CD14-positive monocyte (primary cell): Measurements from ENCODE around the gene CMTM1. TPM values are rescaled to one million over a fixed set of nuclear protein-coding genes. Genes with fewer than 3 reads are reported as not detected.

Experiments used
- DNase-seq, 3 donors: peaks; one replicate each; pipeline ENCODE4 v3.0.0-alpha.2; 2011 to 2022
- H2AFZ ChIP-seq: 2 replicates; pipeline ENCODE4 v1.6.0; 2012; ENCODE audit warnings: mild to moderate bottlenecking, low read depth, low read length, inconsistent platforms; ENCODE audit not compliant: insufficient read depth, poor library complexity, severe bottlenecking
- H3K27ac ChIP-seq, 2 donors: 1 replicate in 1 of 2; 2 replicates in 1 of 2; pipeline ENCODE4 v1.5.1; 2012 to 2013; ENCODE audit warnings: low read length in 2 of 2, control low read depth in 1 of 2, inconsistent platforms in 1 of 2, low read depth in 1 of 2, mild to moderate bottlenecking in 1 of 2
- H3K27me3 ChIP-seq, 2 donors: one replicate each; pipeline versions ENCODE4 v1.6.0 to v1.6.1; 2011 to 2013; ENCODE audit warnings: low read length in 2 of 2; ENCODE audit not compliant: control insufficient read depth in 2 of 2, insufficient read depth in 2 of 2
- H3K36me3 ChIP-seq, 2 donors: replicated peaks in 1 of 2; 1 replicate in 1 of 2; 2 replicates in 1 of 2; pipeline versions ENCODE4 v1.5.1 to v1.6.1; 2012 to 2013; ENCODE audit warnings: low read length in 2 of 2, control low read depth in 1 of 2, inconsistent platforms in 1 of 2, mild to moderate bottlenecking in 1 of 2; ENCODE audit not compliant: insufficient read depth in 2 of 2, control insufficient read depth in 1 of 2
- H3K4me1 ChIP-seq, 2 donors: 1 replicate in 1 of 2; 2 replicates in 1 of 2; pipeline versions ENCODE4 v1.5.1 to v1.6.1; 2012 to 2013; ENCODE audit warnings: low read length in 2 of 2, control low read depth in 1 of 2, inconsistent platforms in 1 of 2, mild to moderate bottlenecking in 1 of 2, moderate library complexity in 1 of 2; ENCODE audit not compliant: insufficient read depth in 2 of 2, control insufficient read depth in 1 of 2
- H3K4me2 ChIP-seq: replicated peaks from 2 replicates; pipeline ENCODE3; 2012; ENCODE audit warnings: low read length, moderate library complexity, mild to moderate bottlenecking; ENCODE audit not compliant: poor library complexity, severe bottlenecking; ENCODE audit errors: extremely low read depth
- H3K4me3 ChIP-seq, 3 experiments: fragments of 200-600 bp in 1 of 3; sonication (generic) in 1 of 3; replicated peaks in 1 of 3; 1 replicate in 2 of 3; 2 replicates in 1 of 3; pipeline ENCODE4 v1.5.1; 2011 to 2013; ENCODE audit warnings: low read length in 3 of 3, mild to moderate bottlenecking in 3 of 3, control low read depth in 2 of 3, low read depth in 2 of 3, inconsistent platforms in 1 of 3, moderate library complexity in 1 of 3
- H3K79me2 ChIP-seq: 2 replicates; pipeline ENCODE4 v1.6.0; 2012; ENCODE audit warnings: mild to moderate bottlenecking, control low read depth, inconsistent platforms, low read length, moderate library complexity; ENCODE audit not compliant: insufficient read depth
- H3K9ac ChIP-seq: 2 replicates; pipeline ENCODE4 v1.6.0; 2017; ENCODE audit warnings: low read length, mild to moderate bottlenecking; ENCODE audit not compliant: insufficient read depth, poor library complexity, severe bottlenecking
- H3K9me3 ChIP-seq, 2 donors: replicated peaks in 1 of 2; 1 replicate in 1 of 2; 2 replicates in 1 of 2; pipeline versions ENCODE4 v1.5.1 to v1.6.1; 2012 to 2013; ENCODE audit warnings: low read length in 2 of 2, control low read depth in 1 of 2; ENCODE audit not compliant: control insufficient read depth in 1 of 2, insufficient read depth in 1 of 2
- H4K20me1 ChIP-seq: 2 replicates; pipeline ENCODE4 v1.6.0; 2012; ENCODE audit warnings: mild to moderate bottlenecking, low read length, control low read depth, moderate library complexity; ENCODE audit not compliant: insufficient read depth
- H3K27ac Mint-ChIP-seq, 7 donors: one replicate each; pipeline ENCODE4 v1.8.0; 2020; ENCODE audit warnings: mild to moderate bottlenecking in 7 of 7, mixed read lengths in 7 of 7, moderate library complexity in 6 of 7, inconsistent platforms in 2 of 7
- H3K27me3 Mint-ChIP-seq, 3 donors: one replicate each; pipeline ENCODE4 v1.8.0; 2021 to 2022; ENCODE audit warnings: low read depth in 3 of 3, mild to moderate bottlenecking in 3 of 3, mixed read lengths in 3 of 3, moderate library complexity in 3 of 3, inconsistent platforms in 1 of 3
- H3K36me3 Mint-ChIP-seq, 2 donors: one replicate each; pipeline ENCODE4 v1.8.0; 2020; ENCODE audit warnings: mixed read lengths in 2 of 2, inconsistent platforms in 1 of 2, mild to moderate bottlenecking in 1 of 2
- H3K4me1 Mint-ChIP-seq: one replicate; pipeline ENCODE4 v1.8.0; 2020; ENCODE audit warnings: mild to moderate bottlenecking, mixed read lengths
- H3K4me3 Mint-ChIP-seq, 2 donors: one replicate each; pipeline ENCODE4 v1.8.0; 2020; ENCODE audit warnings: mild to moderate bottlenecking in 2 of 2, mixed read lengths in 2 of 2, moderate library complexity in 1 of 2
- H3K9me3 Mint-ChIP-seq, 7 donors: one replicate each; pipeline ENCODE4 v1.8.0; 2020 to 2022; ENCODE audit warnings: mixed read lengths in 7 of 7, mild to moderate bottlenecking in 6 of 7, moderate library complexity in 6 of 7, inconsistent platforms in 2 of 7
- WGBS: methylation state at CpG from one replicate; pipeline ENCODE4 v1.1.5; 2013; ENCODE audit warnings: missing lambda C conversion rate; ENCODE audit not compliant: insufficient coverage; 5-methylcytosine and 5-hydroxymethylcytosine counted together
- intact Hi-C, 2 donors: fragments of 100-400 bp; cut with micrococcal nuclease; formaldehyde crosslinking; loops; one replicate each; pipeline versions ENCODE4 v1.15.0 to v1.15.1; 2023
- polyA plus RNA-seq, 3 donors: library from polyadenylated mRNA; depleted of rRNA in 1 of 3; unstranded in 2 of 3; stranded (reverse) in 1 of 3; fragments of 300-500 nt in 2 of 3; fragments of >200 nt in 1 of 3; fragmentation: Illumina TruSeq in 2 of 3; gene quantifications; 1 replicate in 2 of 3; 2 replicates in 1 of 3; pipeline ENCODE4 v1.2.3, GENCODE V29; 2012 to 2021
- TF ChIP-seq, protein P1 (sequence below): fragments of 200-600 bp; IDR thresholded peaks from one replicate; pipeline ENCODE4 v1.8.0; 2022; ENCODE audit warnings: antibody characterized with exemption, mild to moderate bottlenecking

CMTM1 gene
- polyA plus RNA-seq, 3 donors = 1.6 to 3.3 (median 2.5) TPM

DNA sequence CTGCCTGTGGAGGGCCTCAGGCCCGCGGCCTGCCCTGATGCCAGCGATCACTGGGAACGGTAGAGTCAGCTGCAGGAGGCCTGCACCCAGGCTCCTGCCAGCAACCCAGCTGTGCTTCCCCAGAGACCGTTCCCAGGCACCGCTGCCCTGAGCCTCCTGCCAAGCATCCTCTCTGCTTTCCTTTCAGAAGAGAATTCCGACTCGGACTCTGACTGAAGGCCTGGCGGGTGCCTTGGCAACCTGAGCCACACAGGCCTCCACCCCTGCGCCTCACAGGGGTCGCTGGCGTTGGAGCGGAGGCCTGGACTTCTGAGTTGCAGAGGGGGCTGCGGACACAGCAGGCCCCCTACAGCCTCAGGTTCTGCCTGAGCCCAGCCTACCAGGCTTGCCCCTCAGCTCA lies 46.2 kb downstream of the CMTM1 start:
- peaks cover 67 to 89% of the 10 kb centered on the region in 2 donors for H3K36me3 ChIP-seq
- TF ChIP-seq, protein P1, sequence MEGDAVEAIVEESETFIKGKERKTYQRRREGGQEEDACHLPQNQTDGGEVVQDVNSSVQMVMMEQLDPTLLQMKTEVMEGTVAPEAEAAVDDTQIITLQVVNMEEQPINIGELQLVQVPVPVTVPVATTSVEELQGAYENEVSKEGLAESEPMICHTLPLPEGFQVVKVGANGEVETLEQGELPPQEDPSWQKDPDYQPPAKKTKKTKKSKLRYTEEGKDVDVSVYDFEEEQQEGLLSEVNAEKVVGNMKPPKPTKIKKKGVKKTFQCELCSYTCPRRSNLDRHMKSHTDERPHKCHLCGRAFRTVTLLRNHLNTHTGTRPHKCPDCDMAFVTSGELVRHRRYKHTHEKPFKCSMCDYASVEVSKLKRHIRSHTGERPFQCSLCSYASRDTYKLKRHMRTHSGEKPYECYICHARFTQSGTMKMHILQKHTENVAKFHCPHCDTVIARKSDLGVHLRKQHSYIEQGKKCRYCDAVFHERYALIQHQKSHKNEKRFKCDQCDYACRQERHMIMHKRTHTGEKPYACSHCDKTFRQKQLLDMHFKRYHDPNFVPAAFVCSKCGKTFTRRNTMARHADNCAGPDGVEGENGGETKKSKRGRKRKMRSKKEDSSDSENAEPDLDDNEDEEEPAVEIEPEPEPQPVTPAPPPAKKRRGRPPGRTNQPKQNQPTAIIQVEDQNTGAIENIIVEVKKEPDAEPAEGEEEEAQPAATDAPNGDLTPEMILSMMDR = no peak
- 93% methylated on average over 14 of the region's 14 CpGs for WGBS
- H3K4me2 ChIP-seq = no peak overlapping the region
- H2AFZ ChIP-seq = no peak overlapping the region
- H3K27me3 ChIP-seq = no peaks in the 10 kb centered on the region
- H3K4me1 ChIP-seq = peaks cover 24 to 28% of the 10 kb centered on the region in 2 donors
- no peak overlapping the region for H3K4me3 Mint-ChIP-seq
- no peaks in the 10 kb centered on the region for H3K9me3 Mint-ChIP-seq
- no peak overlapping the region for H3K4me3 ChIP-seq
- peaks cover 28% of the 10 kb centered on the region for H3K79me2 ChIP-seq
- H3K9ac ChIP-seq = no peak overlapping the region
- peaks cover 91% of the 10 kb centered on the region for H4K20me1 ChIP-seq
- no peak overlapping the region for H3K27ac ChIP-seq
- DNase-seq = no peak
- no peak overlapping the region for H3K27ac Mint-ChIP-seq
- peaks cover 0 to 3% (median 1%) of the 10 kb centered on the region in 3 donors for H3K27me3 Mint-ChIP-seq
- no peaks in the 10 kb centered on the region for H3K9me3 ChIP-seq
- peaks cover 66 to 83% of the 10 kb centered on the region in 2 donors for H3K36me3 Mint-ChIP-seq
- H3K4me1 Mint-ChIP-seq = peaks cover 34% of the 10 kb centered on the region
- intact Hi-C loops = no loop called here

DNA sequence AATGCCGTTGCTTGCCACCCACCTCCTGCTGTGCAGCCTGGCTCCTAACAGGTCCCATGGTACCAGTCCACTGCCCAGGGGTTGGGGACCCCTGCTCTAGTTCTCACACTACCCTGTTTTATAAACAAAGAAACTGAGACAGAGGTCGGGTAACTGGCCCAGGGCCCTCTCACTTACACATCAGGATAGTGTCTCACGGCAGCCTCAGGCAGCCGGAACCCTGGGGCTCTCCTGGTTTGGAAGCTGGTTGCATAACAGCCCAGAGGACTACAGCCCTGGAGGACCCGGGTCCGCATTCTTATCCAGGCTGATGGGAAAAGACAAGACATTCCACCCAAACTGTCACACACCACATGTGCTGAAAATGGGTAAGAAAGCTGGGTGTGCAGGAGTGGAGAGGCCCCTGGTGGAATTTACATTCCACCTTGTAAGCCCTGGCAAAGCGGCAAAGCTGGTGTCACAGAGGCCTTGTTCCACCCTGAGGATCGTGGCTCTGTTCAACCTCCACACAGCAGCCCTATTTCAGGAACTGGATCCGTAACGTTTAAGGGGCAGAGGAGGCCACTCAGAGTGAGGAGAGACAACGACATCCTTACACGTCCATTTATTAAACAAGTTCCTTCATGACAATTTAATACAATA lies 48.0 kb downstream of the CMTM1 start:
- Histone ChIP-seq H3K4me1 (peaks cover 9 to 10% of the 10 kb centered on the region in 2 donors), H3K9ac (peak overlapping the region; percentile 0), H3K4me2 (no peak overlapping the region), H3K27ac (no peak overlapping the region), H3K36me3 (peaks cover 60 to 90% of the 10 kb centered on the region in 2 donors), H3K4me3 (no peak overlapping the region), H3K79me2 (peaks cover 15% of the 10 kb centered on the region), H4K20me1 (peaks cover 72% of the 10 kb centered on the region), H2AFZ (no peak overlapping the region), H3K9me3 (no peaks in the 10 kb centered on the region), H3K27me3 (no peaks in the 10 kb centered on the region)
- WGBS = 98% methylated on average over 6 of the region's 12 CpGs
- Mint-ChIP-seq H3K27ac (no peak overlapping the region), H3K36me3 (peaks cover 67 to 87% of the 10 kb centered on the region in 2 donors), H3K4me1 (peaks cover 23% of the 10 kb centered on the region), H3K9me3 (peaks cover 0 to 2% (median 0%) of the 10 kb centered on the region in 7 donors), H3K27me3 (peaks cover 0 to 3% (median 1%) of the 10 kb centered on the region in 3 donors), H3K4me3 (no peak overlapping the region)
- TF ChIP-seq, protein P1 = no peak
- intact Hi-C loops = no loop called here
- no peak for DNase-seq
